GM19468 (cell line): ENCODE results near the gene ZNF587B.
"Not testable (repeated sequence)": the region's sequence is repeated elsewhere in the genome, so short reads cannot be mapped to it uniquely, and the experiment has no call there.

ENCODE experiments used
- ATAC-seq: cut with Tn5 transposase; IDR thresholded peaks from one replicate; pipeline ENCODE4 v1.9.1; 2021; ENCODE audit warnings: mild to moderate bottlenecking, moderate library complexity, moderate number of reproducible peaks; ENCODE audit not compliant: unreplicated experiment; ENCODE audit errors: extremely low read depth

The ZNF587B gene

GRCh38 chr19:57867868-57868492, 37.9 kb downstream of the ZNF587B start:
- no peak for ATAC-seq

- not testable (repeated sequence) for ATAC-seq
Observed at GRCh38 chr19:57869655-57870054, 39.6 kb downstream of the ZNF587B start.

DNA sequence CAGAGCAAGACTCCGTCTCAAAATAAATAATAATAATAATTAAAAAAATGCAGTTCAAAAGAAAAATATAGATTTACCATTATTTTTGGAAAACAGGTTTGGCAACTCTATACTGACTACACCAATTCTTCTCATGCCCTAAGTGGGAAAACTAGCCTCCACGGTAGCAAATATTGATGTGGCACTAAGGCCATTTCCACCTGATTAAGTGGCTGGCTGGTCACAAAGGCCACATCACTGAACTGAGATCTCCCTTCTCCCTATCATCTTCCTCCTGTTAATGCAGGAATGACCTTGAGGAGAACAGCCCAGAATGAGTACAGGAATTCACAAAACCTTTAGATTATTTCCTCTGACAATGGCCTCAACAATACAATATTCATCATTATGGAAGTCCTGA, 40.1 kb downstream of the ZNF587B start:
- ATAC-seq = no peak

DNA sequence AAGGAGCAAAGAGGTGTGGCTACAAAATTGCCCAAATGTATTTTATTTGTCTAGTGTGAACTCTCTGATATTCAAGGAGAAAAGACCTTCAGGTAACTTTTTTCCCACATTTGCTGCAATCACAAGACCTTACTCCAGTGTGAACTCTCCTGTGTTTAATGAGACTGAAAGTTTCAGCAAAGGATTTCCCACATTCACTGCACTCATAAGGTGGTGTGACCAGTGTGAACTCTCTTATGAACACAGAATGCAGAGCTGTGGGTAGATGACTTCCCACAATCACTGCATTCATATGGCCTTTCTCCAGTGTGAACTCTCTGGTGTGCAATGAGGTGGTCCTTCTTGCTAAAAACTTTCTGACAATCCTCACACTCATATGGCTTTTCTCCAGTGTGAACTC, 42.4 kb downstream of the ZNF587B start:
- ATAC-seq = no peak

DNA sequence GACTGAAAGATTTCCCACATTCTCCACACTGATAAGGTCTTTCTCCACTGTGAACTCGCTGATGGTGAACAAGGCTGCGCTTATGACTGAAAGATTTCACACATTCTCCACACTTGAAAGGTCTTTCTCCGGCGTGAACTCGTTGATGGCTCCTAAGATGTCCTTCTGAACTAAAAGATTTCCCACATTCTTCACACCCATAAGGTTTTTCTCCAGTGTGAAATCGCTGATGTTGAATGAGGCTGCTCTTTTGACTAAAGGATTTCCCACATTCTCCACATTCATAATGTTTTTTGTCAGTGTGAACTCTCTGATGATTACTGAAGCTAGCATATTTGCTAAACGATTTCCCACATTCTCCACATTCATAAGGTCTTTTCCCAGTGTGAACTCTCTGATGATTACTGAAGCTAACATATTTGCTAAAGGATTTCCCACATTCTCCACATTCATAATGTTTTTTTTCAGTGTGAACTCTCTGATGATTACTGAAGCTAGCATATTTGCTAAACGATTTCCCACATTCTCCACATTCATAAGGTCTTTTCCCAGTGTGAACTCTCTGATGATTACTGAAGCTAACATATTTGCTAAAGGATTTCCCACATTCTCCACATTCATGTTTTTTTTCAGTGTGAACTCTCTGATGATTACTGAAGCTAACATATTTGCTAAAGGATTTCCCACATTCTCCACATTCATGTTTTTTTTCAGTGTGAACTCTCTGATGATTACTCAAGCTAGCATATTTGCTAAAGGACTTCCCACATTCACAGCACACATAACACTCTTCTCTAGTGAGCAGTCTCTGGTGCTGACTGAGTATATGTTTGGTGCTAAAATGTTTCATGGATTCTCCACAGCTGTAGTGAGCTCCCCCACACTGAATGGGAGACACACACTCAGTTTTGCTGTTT, 44.0 kb downstream of the ZNF587B start:
- ATAC-seq = not testable (repeated sequence)

- no peak for ATAC-seq
Observed at GRCh38 chr19:57886046-57886445, 55.9 kb downstream of the ZNF587B start.

- ATAC-seq = no peak
Observed at GRCh38 chr19:57887195-57887941, 57.3 kb downstream of the ZNF587B start.

DNA sequence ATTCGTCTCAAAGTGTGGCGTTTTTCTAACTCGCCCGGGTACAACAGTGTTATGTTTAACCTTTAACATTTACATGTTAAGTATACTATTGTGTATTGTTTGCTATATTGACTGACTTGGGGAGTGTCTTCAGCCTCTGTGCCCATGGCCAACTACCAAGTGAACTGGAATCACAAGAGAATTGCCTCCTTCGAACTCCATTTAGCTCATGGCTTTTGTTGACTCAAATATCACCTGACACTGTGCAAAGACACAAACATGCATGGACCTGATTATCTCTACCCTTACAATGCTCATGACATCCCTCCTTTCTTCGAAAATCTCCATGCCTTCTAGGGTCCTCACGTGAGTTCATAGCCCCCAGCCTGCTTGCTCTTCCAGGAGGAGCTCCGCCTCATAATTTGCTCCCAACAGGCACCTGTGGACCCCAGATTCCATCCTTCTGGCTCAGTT, 58.0 kb downstream of the ZNF587B start:
- no peak for ATAC-seq

DNA sequence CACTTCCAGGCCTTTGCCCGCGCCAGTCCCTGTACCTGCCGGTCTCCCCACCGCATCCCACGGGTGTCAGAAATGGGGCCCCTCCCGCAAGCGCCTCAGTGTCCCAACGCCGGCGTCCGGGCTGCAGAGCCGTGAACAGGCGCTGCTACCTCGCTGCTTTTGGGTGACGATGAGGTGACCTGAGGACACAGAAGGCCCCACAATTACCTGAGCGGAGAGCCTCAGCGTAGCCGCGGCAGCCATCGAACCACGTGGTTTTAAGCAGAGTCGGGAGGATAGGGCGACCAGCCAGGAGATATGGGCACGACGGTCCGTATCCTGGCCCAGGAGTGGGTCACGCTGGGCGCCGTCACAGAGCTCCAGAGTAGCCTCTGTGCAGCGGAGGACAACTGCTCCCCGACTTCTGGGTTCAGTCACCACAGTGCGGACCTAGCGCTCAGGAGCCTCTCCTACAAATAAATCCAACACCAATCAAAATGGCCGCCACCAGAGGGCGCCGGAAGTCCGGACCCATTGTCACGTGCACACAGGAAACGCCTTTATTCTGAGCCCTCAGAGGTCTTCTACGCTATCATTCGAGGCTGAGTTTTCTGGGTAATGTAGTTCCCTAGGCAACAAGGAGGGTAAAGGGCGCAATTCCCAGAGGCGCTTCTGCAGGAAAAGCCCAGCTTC, 58.6 kb downstream of the ZNF587B start, which contains the start of gene ZNF814:
ZNF814 (minus strand) TSS at position 478 of the 672 bp plus-strand sequence; CDS start at position 243, 235 bp downstream.
- peak; percentile 39 for ATAC-seq

DNA sequence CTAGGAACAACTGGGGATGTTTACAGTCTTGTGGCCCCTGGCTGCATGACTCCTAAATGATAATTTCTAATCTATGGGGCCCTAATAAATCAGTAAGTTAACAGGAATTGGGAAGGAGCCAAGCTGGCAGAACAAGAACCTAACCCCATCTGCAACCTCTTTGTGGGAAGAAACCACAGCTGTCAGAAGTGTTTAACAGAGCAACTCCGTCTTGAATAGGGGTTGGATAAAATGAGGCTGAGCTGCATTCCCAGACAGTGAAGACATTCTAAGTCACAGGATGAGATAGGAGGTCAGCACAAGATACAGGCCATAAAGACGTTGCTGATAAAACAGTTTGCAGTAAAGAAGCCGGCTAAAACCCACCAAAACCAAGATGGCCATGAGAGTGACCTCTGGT, 60.6 kb downstream of the ZNF587B start:
- not testable (repeated sequence) for ATAC-seq
